NCI-H2171 treated with DMSO at 0.1 percent for 48 hours (cell line): Measurements from ENCODE around the gene GLRX2.
"Not testable (repeated sequence)": the region's sequence is repeated elsewhere in the genome, so short reads cannot be mapped to it uniquely, and the experiment has no call there.

Source experiments
- DNase-seq: peaks from one replicate; lab custom pipeline; 2025; lab: John Stamatoyannopoulos, UW

The GLRX2 gene

DNA sequence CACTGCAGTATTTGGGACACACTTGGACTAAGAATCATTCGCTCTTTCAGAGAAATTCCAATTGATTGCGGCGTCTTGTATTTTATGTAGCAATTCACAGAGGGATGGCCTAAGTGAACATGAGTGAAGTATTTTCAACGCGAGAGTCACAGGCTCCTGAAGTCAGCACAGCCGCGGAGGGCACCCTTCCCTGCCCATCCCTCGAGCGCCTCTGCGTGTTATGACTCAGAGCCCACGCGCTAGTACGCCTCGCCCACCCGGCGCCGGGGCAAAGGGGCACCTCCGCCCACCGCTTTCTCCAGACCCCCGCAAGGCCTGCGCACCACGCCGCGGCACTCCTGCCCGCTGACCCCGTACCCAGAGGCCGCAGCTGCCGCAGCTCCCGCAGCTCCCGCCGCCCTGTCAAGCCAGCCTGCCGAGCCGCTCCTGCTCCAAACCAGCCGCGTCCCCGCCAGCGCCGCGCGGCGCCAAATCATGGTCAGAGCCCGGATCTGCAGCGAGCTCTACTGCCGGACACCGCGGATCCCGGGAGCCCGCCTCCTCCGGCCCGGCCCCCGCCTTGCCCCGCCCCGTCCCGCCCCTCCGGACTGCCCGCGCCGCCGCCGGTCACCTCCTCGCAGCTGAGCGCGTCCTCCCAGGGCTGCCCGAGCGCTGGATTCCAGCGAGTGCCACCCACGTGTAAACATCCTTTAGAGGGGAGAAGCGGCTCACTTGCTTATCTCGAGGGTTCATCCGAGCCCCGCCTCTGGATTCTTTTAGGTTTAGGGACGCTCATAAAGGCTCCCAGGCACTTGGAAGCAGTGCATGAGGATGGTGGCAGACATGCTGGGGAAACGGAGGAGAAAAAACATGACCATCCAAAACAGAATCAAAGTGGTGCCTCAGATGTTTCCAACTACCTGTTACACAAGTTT lies at the start of gene GLRX2:
Gene GLRX2 (minus strand): TSS at position 508 of the 914 bp plus-strand sequence. CDS start 32 bp downstream, at position 476.
- peak; percentile 69 for DNase-seq

- DNase-seq = no peak
Measured at GRCh38 chr1:193144999-193145398, 39.8 kb upstream of the GLRX2 start.

GRCh38 chr1:193144361-193144938 lies 39.2 kb upstream of the GLRX2 start:
- DNase-seq = no peak

- peak; percentile 30 for DNase-seq
Measured at GRCh38 chr1:193143285-193143684, 38.1 kb upstream of the GLRX2 start.

- DNase-seq = no peak
Measured at GRCh38 chr1:193142409-193142808, 37.2 kb upstream of the GLRX2 start.

- no peak for DNase-seq
Measured at GRCh38 chr1:193141804-193142203, 36.6 kb upstream of the GLRX2 start.

DNA sequence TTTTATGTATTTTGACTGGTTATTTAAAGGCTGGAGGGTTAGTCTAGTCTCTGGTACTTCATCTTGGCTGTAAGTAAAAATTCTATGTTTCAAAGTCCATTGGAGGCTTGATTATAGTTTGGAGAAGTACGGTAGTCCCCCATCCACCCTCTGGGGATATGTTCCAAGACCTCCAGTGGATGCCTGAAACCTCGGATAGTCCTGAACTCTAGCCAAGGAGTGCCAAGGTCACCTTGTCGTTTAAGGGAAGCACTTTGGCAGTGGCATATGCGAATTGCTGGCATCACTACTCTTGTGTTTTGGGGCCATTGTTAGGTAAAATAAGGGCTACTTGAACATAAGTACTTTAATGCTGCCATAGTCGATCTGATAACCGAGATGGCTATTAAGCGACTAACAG lies 35.0 kb upstream of the GLRX2 start:
- DNase-seq = no peak

DNA sequence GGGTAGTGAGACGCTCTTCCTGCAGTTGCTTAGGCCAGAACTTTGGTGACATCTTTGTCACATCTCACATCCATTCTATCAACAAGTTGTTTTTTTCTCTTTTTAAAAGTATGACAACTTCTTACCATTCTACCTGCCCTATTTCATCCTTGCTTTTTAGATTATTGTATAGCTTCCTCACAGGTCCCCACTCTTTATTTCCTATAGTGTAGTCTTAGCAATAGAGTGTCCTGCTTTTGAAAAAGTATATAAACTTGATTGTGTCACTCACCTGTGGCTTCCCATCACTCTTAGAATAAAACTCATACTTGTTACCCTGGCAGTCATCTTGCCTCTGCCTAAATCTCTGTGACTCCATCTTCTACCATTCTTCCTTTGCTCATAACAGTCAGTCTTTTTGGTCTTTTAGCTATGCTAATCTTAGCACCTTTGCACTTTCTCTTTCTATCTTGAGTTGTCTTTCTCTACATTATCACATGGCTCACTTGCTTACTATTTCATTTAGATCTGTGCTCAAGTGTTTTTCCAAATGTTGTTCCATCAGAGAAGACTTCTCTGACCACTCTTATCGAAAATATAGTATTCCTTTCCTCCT lies 26.1 kb upstream of the GLRX2 start:
- no peak for DNase-seq

DNA sequence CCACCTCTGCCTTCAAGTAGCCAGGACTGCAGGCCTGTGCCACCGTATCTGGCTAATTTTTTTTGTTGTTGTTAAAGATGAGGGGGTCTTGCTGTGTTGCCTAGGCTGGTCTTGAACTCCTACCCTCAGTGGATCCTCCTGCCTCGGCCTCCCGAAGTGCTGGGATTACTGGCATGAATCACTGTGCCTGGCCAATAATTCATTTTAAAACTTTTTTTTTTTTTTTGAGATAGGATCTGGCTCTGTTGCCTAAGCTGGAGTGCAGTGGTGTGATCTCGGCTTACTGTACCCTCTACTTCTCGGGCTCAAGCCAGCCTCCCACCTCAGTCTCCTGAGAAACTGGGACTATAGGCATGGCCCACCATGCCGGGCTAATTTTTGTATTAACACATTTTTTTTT lies 20.2 kb upstream of the GLRX2 start:
- DNase-seq = no peak

- DNase-seq = no peak
Measured at GRCh38 chr1:193123751-193124150, 18.5 kb upstream of the GLRX2 start.

GRCh38 chr1:193121616-193122593 lies 16.7 kb upstream of the GLRX2 start, which contains the start of gene CDC73:
TSS of gene CDC73 (plus strand) at chr1:193122031. CDS start at chr1:193122201, 170 bp downstream.
- DNase-seq = peak; percentile 95

DNA sequence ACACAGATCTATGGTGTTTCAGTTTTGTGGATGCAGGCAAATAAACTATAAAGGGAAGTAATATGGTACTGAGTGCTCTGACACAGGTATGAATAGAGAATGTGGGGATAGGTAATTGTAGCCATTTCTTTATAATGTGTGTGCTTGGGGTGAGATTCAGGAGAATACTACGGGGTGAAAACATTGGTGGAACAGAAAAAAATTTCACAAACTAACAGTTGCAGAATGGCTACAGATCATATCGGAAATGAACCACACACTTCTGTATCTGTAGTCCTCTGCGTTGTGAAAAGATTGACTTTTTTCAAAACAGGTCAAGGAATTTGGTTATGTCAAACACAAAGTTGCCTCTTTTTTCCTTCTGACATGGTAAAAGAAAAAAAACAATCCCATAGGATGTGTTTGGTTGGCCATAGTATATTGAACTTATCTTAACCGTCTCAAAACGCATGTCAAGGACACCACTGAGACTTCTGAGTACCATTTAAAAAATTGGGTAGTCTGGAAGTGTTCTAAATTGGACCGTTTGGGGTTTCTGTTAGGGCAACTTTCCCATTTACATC lies 15.5 kb upstream of the GLRX2 start:
- DNase-seq = no peak

DNA sequence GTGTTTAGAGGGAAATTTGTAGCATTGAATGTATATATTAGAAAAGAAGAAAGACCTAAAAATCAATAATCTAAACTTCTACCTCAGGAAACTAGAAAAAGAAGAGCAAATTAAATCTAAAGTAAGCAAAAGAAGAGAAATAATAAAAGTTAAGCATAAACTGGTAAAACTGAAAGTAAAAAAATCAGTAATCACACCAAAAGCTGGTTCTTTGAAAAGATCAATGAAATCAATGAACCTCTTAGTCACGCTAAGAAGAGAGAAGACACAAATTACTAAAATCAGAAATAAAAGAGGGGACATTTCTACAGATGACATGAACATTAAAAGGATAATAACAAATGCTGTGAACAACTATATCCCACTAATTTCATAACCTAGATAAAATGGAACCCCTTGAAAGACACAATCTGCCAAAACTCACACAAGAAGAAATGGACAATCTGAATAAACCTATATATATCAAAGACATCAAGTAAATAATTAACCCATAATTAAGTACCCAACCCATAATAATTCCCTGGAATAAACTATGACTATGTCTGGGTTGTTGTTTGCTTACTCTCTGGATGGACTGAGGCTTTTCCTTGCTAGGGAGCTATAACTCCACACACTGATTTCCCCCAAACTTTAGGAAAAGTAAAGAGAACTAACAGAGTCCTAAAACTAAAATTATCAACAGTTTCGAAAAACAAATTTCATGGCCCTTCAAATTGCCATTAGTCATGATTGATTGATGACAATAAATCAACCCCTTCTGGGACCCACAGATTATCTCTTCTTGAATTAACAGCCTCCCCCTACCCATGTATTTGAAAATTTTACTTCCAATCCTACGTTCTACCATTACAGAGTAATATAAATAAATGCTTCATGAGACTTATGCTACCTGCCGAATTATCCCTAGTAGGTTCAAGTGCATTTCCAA lies 13.9 kb upstream of the GLRX2 start:
- DNase-seq = no peak

- no peak for DNase-seq
Measured at GRCh38 chr1:193118194-193118593, 13.0 kb upstream of the GLRX2 start.

DNA sequence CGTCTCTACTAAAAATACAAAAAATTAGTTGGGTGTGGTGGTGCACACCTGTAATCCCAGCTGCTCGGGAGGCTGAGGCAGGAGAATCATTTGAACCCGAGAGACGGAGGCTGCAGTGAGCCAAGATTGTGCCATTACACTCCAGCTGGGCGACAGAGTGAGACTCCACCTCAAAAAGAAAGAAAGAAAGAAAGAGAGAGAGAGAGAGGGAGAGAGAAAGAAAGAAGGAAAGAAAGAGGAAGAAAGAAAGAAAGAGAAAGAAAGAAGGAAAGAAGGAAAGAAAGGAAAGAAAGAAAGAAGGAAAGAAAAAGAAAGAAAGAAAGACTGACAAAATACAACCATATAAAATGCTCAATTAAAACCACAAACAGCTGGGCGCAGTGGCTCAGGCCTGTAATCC lies 12.0 kb upstream of the GLRX2 start:
- DNase-seq = not testable (repeated sequence)

- DNase-seq = no peak
Measured at GRCh38 chr1:193115629-193116227, 10.5 kb upstream of the GLRX2 start.

GRCh38 chr1:193114485-193115095 lies 9.4 kb upstream of the GLRX2 start:
- no peak for DNase-seq

DNA sequence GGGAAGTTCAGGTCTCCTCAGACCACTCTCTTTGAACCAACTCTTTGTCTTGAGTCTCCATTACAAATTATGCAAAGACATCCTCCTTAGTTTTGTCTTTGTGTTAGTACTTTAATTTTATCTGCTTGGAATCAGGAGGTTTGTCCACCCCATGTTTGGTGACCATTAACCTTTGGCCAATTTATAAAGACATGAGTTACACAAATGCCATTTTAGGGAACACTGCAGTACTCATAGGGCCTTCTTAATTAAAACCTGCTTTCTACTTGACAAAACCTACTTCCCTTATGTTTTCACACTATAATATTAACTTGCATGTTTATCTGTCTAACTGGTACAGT lies 8.7 kb upstream of the GLRX2 start:
- no peak for DNase-seq

DNA sequence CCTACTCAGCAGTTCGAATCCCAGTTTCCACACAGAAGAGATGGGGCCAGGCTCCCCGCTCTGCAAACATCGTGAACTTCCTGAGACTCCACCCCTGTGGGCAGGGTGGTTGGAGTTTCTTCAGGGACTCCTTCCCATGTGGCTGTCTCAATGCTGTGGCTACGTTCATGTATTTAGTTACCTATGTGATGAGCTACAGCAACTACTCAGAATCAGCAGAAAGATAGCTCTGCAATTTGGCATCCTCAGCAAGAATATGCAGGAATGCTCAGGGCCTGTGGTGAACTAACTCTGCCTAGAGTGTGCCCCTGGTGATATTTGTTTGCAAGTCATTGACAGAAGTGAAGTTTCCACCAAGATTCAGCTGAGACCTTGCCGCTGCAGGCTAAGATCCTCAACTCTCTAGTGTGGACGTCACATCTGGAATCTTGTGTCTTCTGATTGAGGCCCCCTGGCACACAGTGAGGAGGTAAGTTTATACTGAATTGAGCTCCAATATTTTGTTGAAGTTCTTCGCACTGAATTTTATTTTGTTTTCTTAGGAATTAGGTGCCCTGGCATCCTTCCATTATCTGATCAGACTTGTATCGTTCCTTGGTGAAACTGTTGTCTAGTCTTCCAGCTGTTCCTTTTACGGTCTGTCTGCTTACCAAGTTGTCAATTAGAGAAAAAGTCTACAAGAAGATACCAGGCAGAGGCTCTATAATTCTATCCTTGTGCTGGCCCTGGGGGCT lies 8.2 kb upstream of the GLRX2 start:
- no peak for DNase-seq
